ENCODE results near the gene GALNT6.
A peak's percentile ranks its signal among the peaks of the same experiment; 100 is the strongest.
"Not testable (repeated sequence)": the region's sequence is repeated elsewhere in the genome, so short reads cannot be mapped to it uniquely, and the experiment has no call there.

Gene GALNT6

DNA sequence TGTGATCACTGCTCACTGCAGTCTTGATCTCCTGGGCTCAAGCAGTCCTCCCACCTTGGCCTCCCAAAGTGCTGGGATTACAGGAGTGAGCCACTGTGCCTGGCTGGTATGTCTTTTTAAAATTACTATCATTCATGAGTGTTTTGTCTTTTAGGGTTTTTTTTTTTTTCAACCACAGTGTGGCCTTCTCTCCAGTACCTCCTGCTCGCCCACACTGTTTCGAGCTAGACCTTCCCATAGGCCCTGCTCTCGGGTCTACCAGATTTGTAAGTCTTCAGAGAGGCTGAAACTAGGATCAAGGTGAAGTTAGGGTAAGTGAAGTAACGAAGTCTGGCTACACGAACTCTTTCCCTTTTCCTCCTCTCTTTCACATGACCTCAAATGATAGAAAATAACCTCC is 68.8 kb downstream of the GALNT6 start:
- no peak for DNase-seq (ENCODE audit: low spot score)

- no peak for DNase-seq (ENCODE audit: low spot score)
These were observed 69.3 kb downstream of the GALNT6 start for GRCh38 chr12:51321882-51322281.

DNA sequence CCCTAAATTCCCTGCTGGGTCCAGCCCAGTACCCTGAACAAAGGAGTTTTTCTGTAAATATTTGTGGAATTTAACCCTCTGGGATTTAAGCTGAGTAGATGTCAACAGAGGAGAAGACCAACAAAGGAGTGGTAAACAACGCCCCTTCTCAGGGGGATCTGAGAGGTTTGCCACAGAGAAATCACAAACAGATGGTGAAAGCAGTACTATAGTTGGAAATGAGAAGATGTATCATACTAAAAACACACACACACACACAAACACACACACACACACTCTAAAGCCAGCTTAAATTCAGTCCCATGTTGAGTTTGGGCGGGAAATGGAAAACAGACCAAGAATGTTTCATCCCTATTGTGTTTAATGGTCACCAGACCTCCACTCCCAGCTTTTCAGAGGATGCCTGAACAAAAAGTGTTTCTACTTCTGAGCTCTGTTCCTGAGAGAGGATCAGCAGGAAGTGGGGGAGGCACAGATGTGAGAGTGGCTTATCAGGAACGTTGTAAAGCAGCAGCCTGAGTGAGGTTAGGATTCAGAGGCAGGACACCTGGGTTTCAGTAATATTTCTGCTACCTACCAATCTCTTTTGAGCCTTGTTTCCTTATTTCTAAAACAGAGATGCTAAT is 70.4 kb downstream of the GALNT6 start:
- peak; percentile 72 for DNase-seq (ENCODE audit: low spot score)

DNA sequence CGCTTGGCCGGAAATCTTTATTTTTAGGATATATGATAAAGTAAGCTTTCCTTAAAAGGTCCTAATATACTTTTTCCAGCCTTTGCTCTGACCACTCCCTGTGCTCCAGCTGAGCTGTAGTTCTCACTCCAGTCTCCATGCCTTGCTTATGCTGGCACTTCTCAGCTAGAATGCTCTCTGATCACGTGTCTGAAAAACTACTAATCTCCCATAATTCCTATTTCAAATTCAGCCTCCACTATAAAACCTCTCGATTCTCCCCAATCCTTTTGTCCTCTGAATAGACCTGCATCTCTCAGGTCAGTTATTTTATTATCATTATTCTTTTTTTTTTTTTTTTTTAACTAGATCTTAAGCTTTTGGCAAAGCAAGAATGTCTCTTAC is 70.9 kb downstream of the GALNT6 start:
- no peak for DNase-seq (ENCODE audit: low spot score)

- DNase-seq (ENCODE audit: low spot score), result no peak
These were observed 72.2 kb downstream of the GALNT6 start for GRCh38 chr12:51318846-51319599.

DNA sequence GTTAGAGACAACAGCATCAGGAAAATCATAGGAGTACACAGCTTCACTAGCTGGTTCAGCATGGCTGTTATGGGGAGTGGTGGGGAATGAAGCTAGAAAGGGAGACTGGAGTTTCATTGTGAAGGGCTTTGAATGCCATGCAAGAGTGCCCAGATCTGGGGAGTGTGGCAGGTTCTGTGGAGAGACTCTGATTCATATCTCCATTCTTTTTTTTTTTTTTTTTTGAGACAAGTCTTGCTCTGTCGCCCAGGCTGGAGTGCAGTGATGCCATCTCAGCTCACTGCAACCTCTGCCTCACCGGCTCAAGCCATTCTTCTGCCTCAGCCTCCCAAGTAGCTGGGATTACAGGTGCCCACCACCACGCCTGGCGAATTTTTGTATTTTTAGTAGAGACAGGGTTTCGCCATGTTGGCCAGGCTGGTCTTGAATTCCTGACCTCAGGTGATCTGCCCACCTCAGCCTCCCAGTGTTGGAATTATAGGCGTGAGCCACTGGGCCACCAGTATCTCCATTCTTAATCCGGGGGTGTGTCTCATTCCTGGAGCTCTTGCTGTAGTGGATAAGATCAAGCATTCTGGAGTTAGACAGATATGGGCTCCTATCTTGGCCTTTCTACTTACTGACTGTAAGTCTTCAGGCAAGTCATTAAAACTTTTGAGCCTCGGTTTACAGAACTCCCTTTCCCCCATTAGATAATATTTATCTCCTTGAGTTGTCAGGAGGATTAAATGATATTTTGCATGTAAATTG is 73.0 kb downstream of the GALNT6 start:
- DNase-seq (ENCODE audit: low spot score), result not testable (repeated sequence)

DNA sequence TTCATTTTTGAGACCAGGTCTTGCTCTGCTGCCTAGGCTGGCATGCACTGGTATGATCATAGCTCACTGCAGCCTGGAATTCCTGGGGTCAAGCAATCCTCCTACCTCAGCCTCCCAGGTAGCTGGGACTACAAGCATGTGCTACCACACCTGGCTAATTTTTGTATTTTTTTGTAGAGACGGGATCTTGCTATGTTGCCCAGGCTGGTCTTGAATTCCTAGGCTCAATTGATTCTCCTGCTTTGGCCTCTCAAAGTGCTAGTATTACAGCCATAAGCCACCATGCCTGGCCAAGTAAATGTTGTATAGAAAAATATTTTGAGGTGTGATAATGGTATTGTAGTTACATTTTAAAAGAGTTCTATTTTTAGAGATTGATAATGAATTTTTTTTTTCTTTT is 79.8 kb downstream of the GALNT6 start:
- no peak for DNase-seq (ENCODE audit: low spot score)

DNA sequence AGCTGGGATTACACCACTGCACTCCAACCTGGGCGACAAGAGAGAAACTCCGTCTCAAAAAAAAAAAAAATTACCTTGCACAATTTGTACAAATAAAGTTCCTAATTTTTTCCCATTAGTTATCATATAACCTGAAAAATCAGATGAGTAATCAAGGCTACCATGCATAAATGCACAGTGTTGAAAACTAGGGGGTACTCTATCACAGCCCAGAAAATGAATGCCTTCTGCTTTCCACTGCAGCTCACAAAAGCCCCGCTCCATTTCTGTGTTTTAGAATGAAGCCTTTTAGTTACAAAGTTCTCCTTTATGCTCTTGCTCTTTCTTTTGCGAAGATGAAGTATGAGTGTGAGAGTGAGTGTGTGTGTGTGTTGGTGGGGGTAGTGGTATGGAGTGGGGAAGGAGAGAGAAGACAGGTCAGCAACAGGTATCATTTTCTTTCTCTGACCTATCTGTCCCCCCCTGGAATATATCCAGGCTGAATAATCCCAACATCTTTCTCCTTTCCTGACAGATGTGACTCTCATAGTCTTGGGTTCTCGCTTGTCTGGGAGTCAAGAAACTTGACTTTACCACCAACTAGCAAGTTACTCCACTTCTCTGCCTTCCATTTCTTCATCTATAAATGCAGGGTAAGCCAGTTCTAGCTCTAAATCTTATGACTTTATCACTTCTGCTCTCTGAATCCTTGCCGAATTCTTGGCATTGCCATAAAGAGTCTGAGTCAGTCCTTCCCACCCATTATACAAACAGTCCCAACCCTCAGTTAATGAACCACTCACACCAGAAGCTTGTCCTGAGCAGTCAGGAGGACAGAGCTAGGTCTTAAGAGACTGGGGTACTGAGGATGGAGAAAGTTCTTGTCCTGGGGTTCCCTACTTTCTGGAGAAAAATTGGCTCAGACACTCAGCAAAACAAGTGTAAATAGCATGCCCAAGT is 83.3 kb downstream of the GALNT6 start:
- no peak for DNase-seq (ENCODE audit: low spot score)

DNA sequence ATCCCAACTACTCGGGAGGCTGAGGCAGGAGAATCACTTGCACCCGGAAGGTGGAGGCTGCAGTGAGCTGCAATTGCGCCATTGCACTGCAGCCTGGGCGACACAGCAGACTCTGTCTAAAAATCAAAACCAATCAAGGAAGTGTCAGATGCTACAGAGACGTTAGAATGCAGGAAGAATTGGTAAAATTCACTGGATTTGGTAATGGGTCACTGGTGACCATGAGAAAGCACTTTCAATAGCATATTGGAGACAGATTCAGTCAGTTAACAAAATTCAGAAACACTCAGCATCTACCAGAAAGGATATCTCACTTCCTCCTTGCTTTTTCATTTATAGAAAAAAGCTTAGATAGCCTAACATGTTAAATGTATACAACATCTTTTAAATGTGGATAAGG is 84.7 kb downstream of the GALNT6 start:
- no peak for DNase-seq (ENCODE audit: low spot score)
